Natural killer cell treated with Interleukin-12 subunit alpha and Interleukin-12 subunit beta and Interleukin-15 and Interleukin-18, amount 100 ng/mL, for 72 hours (primary cell): Measurements from ENCODE around the gene PNMT. TPM values are rescaled to one million over a fixed set of nuclear protein-coding genes. Genes with fewer than 3 reads are reported as not detected.

Experiments
- ATAC-seq, 2 donors: fragments of 150-1000 bp; cut with Tn5 transposase in 1 of 2; sonication (Bioruptor Pico), chemical (Tn5 transposase) in 1 of 2; 2 replicates each; pipeline ENCODE4 v1.10.0; 2021
- DNase-seq: peaks from one replicate; pipeline ENCODE4 v3.0.0; 2022; ENCODE audit warnings: low spot score
- H3K27ac Mint-ChIP-seq, 2 donors: 1 replicate in 1 of 2; 2 replicates in 1 of 2; pipeline ENCODE4 v1.8.0; 2022; ENCODE audit warnings: mixed read lengths in 2 of 2, mild to moderate bottlenecking in 1 of 2, moderate library complexity in 1 of 2
- H3K27me3 Mint-ChIP-seq, 2 donors: 1 replicate in 1 of 2; 2 replicates in 1 of 2; pipeline ENCODE4 v1.8.0; 2022; ENCODE audit warnings: mixed read lengths in 2 of 2
- H3K36me3 Mint-ChIP-seq: one replicate; pipeline ENCODE4 v1.8.0; 2022; ENCODE audit warnings: mixed read lengths
- H3K4me1 Mint-ChIP-seq, 2 donors: 1 replicate in 1 of 2; 2 replicates in 1 of 2; pipeline ENCODE4 v1.8.0; 2022; ENCODE audit warnings: low read depth in 2 of 2, mixed read lengths in 2 of 2, mild to moderate bottlenecking in 1 of 2
- H3K4me3 Mint-ChIP-seq: one replicate; pipeline ENCODE4 v1.8.0; 2022; ENCODE audit warnings: mixed read lengths
- H3K9me3 Mint-ChIP-seq: 2 replicates; pipeline ENCODE4 v1.8.0; 2022; ENCODE audit warnings: mixed read lengths
- total RNA-seq, 2 donors: library from RNA; stranded (reverse); gene quantifications; one replicate each; pipeline ENCODE4 v1.2.3, GENCODE V29; 2022

Gene PNMT
- total RNA-seq, 2 donors from 2014 or later = not detected

GRCh38 chr17:39627712-39628516, 40.3 kb upstream of the PNMT start:
- H3K27ac Mint-ChIP-seq = no peak overlapping the region
- no peak for DNase-seq
- H3K4me3 Mint-ChIP-seq = no peak overlapping the region
- H3K36me3 Mint-ChIP-seq = no peaks in the 10 kb centered on the region
- H3K27me3 Mint-ChIP-seq = peaks cover 36% of the 10 kb centered on the region in 2 donors
- no peaks in the 10 kb centered on the region for H3K9me3 Mint-ChIP-seq
- H3K4me1 Mint-ChIP-seq = peaks cover 8 to 14% of the 10 kb centered on the region in 2 donors
- ATAC-seq = no peak

DNA sequence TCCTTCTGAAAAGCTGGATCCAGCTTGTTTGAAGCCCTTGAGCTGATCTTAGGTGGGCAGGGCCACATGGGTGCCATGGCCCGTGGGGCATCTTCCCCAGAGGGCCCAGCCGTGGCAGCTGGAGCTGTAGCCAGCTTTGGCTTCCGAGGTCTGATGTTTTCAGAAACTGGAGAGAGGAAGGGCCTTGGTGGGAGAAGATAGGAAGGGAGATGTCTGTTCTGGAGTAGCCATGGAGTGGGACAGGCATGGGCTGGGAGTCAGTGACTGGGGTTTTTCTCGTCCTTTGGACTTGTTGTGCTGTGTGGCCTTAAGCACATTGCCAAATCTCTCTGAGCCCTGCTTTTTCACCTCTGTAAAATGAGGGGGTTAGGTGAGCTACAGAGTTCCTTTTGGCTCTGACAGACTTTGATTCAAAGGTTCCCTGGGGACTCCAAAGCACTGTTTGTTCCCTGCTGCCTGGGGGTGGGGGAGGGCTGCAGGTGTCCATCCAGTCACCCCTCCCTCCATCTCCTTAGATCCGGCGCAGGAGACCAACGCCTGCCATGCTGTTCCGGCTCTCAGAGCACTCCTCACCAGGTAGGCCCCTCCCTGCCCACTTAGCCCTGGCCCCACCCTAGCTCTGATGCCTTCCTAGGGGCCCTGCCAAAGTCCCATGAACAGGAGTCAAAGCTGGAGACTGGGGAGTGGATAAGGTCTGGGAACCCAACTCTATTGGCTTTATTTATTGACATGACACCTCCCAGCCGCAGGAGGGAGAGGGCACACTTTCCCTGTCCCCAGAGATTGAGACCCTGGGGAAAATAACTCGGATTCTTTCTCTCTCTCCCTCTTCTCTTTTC, 39.4 kb upstream of the PNMT start:
- H3K27me3 Mint-ChIP-seq = peaks cover 36% of the 10 kb centered on the region in 2 donors
- ATAC-seq (no peak), DNase-seq (no peak)
- no peaks in the 10 kb centered on the region for H3K9me3 Mint-ChIP-seq
- peaks cover 0 to 11% of the 10 kb centered on the region in 2 donors for H3K4me1 Mint-ChIP-seq
- H3K4me3 Mint-ChIP-seq = no peak overlapping the region
- H3K27ac Mint-ChIP-seq = no peak overlapping the region
- H3K36me3 Mint-ChIP-seq = no peaks in the 10 kb centered on the region

- DNase-seq = no peak
- Mint-ChIP-seq H3K9me3 (no peaks in the 10 kb centered on the region), H3K4me3 (no peak overlapping the region), H3K27ac (no peak overlapping the region), H3K36me3 (no peaks in the 10 kb centered on the region), H3K27me3 (peaks cover 35 to 36% of the 10 kb centered on the region in 2 donors), H3K4me1 (peaks cover 4 to 13% of the 10 kb centered on the region in 2 donors)
- no peak for ATAC-seq
Measured at GRCh38 chr17:39629494-39629880, 38.8 kb upstream of the PNMT start.

DNA sequence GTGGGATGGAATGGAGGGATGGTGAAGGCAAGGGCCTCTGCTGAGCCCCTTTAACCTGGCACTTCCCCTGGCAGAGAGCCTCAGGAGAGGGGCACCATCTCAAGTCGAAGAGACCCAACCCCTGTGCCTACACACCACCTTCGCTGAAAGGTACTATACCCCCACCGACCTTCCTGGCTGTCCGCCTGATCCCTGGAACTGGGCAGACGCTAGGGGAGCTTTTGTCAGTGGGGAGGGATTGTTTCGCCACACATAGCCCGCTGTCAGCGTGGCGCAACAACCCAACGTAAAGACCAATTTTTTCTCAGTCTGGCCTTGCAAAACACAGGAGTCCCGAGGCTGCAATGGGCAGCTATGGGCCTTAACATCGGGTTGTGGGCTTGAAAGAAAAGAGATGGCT, 38.4 kb upstream of the PNMT start:
- Mint-ChIP-seq H3K27me3 (peaks cover 33 to 36% of the 10 kb centered on the region in 2 donors), H3K9me3 (no peaks in the 10 kb centered on the region)
- ATAC-seq = no peak

DNA sequence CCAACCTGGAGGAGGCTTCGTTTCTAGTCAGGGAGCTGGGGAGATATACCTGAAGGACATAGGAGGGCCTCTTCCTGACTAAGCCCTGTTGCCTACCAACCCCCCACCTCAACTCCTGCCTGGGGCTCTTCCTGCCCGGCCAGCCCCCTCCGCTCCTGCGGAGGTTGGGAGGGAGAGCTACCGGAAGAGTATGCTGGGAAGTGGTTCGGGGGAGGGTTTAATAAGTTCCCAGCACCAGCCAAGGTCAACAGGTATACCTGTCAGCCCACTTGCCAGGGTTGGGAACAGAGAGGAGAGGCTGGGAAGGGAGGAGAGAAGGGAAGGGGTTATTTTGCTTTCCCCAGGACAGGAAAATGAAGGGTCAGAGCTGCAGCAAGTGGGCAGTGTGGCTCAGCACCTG, 36.9 kb upstream of the PNMT start:
- peaks cover 23 to 28% of the 10 kb centered on the region in 2 donors for H3K27me3 Mint-ChIP-seq
- H3K4me3 Mint-ChIP-seq = no peak overlapping the region
- DNase-seq (no peak), ATAC-seq (no peak)
- H3K9me3 Mint-ChIP-seq = no peaks in the 10 kb centered on the region
- H3K4me1 Mint-ChIP-seq = peaks cover 9 to 10% of the 10 kb centered on the region in 2 donors
- H3K36me3 Mint-ChIP-seq = no peaks in the 10 kb centered on the region
- no peak overlapping the region for H3K27ac Mint-ChIP-seq

More for the DNA sequence above, 38.4 kb upstream of the PNMT start:
- H3K36me3 Mint-ChIP-seq = no peaks in the 10 kb centered on the region
- no peak overlapping the region for H3K4me3 Mint-ChIP-seq
- DNase-seq = no peak
- peaks cover 8 to 12% of the 10 kb centered on the region in 2 donors for H3K4me1 Mint-ChIP-seq
- no peak overlapping the region for H3K27ac Mint-ChIP-seq

DNA sequence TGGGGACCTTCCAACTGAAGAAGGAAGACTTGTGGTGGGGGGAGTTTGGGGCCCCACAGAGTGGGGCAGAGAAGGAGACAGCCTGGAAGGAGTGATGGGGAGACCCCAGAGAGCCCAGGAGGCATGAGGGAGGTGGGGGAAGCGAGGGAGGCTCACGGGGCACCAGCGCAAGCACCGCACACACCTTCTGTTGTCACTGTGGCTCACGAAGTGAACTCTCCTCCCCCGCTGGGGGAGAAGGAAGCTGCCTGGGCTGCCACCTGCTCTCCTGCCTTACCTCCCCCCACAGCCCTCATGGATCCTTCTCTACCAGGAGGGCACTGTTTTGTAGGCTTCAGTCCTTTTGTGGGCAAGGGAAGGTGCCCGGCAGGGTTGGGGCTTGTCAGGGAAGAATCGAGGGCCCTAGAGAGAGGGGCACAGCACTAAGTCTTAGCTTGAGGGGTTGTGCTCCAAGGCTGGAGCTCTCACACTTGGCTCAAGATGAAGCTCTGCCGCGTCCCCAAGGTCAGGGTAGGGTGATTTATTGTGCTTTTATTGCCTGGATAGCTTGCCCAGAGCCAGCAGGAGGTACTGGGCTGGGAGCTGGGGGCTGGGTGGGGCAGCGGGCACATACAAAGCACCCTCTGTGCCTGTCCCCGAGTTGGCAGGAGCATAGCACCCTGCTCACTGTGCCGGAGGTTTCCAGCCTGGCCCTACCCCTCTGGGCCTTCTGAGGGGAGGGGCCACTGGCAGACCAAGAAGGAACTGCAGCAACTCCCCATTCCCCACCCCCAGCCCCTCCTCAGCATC, 35.9 kb upstream of the PNMT start:
- Mint-ChIP-seq H3K36me3 (no peaks in the 10 kb centered on the region), H3K9me3 (no peaks in the 10 kb centered on the region), H3K27me3 (peaks cover 20 to 25% of the 10 kb centered on the region in 2 donors), H3K4me3 (no peak overlapping the region), H3K27ac (no peak overlapping the region), H3K4me1 (peaks cover 10 to 11% of the 10 kb centered on the region in 2 donors)
- DNase-seq = no peak
- no peak for ATAC-seq

- Mint-ChIP-seq H3K9me3 (no peaks in the 10 kb centered on the region), H3K4me1 (peaks cover 23% of the 10 kb centered on the region in 2 donors), H3K4me3 (no peak overlapping the region), H3K27me3 (peaks cover 13 to 15% of the 10 kb centered on the region in 2 donors), H3K27ac (peak overlapping the region in 1 of 2 donors; percentile 44), H3K36me3 (peaks cover 4% of the 10 kb centered on the region)
- ATAC-seq (no peak), DNase-seq (no peak)
Measured at GRCh38 chr17:39633570-39634183, 34.6 kb upstream of the PNMT start.

GRCh38 chr17:39634384-39634871, 33.8 kb upstream of the PNMT start:
- H3K27me3 Mint-ChIP-seq = peaks cover 12% of the 10 kb centered on the region in 2 donors
- H3K4me3 Mint-ChIP-seq = no peak overlapping the region
- peaks cover 30% of the 10 kb centered on the region in 2 donors for H3K4me1 Mint-ChIP-seq

DNA sequence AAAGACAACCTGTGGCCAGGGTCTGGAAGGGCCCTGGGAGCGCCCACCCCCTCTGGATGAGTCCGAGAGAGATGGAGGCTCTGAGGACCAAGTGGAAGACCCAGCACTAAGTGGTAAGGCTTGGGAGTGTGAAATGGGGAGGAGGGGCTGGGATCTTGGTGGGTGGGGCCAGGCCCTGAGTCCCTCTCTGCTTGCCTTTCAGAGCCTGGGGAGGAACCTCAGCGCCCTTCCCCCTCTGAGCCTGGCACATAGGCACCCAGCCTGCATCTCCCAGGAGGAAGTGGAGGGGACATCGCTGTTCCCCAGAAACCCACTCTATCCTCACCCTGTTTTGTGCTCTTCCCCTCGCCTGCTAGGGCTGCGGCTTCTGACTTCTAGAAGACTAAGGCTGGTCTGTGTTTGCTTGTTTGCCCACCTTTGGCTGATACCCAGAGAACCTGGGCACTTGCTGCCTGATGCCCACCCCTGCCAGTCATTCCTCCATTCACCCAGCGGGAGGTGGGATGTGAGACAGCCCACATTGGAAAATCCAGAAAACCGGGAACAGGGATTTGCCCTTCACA, 32.6 kb upstream of the PNMT start:
- Mint-ChIP-seq H3K27ac (peak overlapping the region; percentile 77 to 92), H3K9me3 (no peaks in the 10 kb centered on the region), H3K36me3 (peaks cover 4% of the 10 kb centered on the region), H3K27me3 (peaks cover 12% of the 10 kb centered on the region in 2 donors), H3K4me1 (peaks cover 40 to 41% of the 10 kb centered on the region in 2 donors), H3K4me3 (no peak overlapping the region)
- no peak for ATAC-seq
- no peak for DNase-seq

More at GRCh38 chr17:39634384-39634871, 33.8 kb upstream of the PNMT start:
- Mint-ChIP-seq H3K36me3 (peaks cover 4% of the 10 kb centered on the region), H3K9me3 (no peaks in the 10 kb centered on the region), H3K27ac (peak overlapping the region in 1 of 2 donors; percentile 44)
- DNase-seq = no peak
- no peak for ATAC-seq

GRCh38 chr17:39636587-39636926, 31.7 kb upstream of the PNMT start:
- H3K36me3 Mint-ChIP-seq = peaks cover 4% of the 10 kb centered on the region
- H3K4me3 Mint-ChIP-seq = peak overlapping the region; percentile 96
- no peaks in the 10 kb centered on the region for H3K9me3 Mint-ChIP-seq
- peaks cover 46 to 50% of the 10 kb centered on the region in 2 donors for H3K4me1 Mint-ChIP-seq
- peaks cover 3 to 5% of the 10 kb centered on the region in 2 donors for H3K27me3 Mint-ChIP-seq
- DNase-seq = no peak
- peak overlapping the region; percentile 77 to 92 for H3K27ac Mint-ChIP-seq
- no peak for ATAC-seq

- H3K9me3 Mint-ChIP-seq = no peaks in the 10 kb centered on the region
- peak within 1 kb of the TSS; percentile 77 to 92 for H3K27ac Mint-ChIP-seq
- H3K27me3 Mint-ChIP-seq = no peaks in the 10 kb centered on the region
- peak within 1 kb of the TSS; percentile 96 for H3K4me3 Mint-ChIP-seq
- peak; percentile 93 to 96 for ATAC-seq
- H3K36me3 Mint-ChIP-seq = peaks cover 4% of the 10 kb centered on the region
- H3K4me1 Mint-ChIP-seq = peaks cover 51 to 54% of the 10 kb centered on the region in 2 donors
- DNase-seq = peak; percentile 96
Measured at GRCh38 chr17:39636927-39637736, 31.1 kb upstream of the PNMT start, which contains the start of gene STARD3. STARD3 (plus strand) TSS chr17:39637144; CDS start chr17:39653532, 16,388 bp downstream.

- Mint-ChIP-seq H3K27me3 (no peaks in the 10 kb centered on the region), H3K36me3 (peaks cover 4% of the 10 kb centered on the region), H3K4me3 (peak overlapping the region; percentile 96), H3K4me1 (peaks cover 63 to 65% of the 10 kb centered on the region in 2 donors), H3K9me3 (no peaks in the 10 kb centered on the region), H3K27ac (peak overlapping the region; percentile 77 to 92)
- DNase-seq (no peak), ATAC-seq (no peak)
Measured at GRCh38 chr17:39638317-39638716, 29.9 kb upstream of the PNMT start.
